RWPE2 (cell line): ENCODE results near the gene ZNF428.
A peak's percentile ranks its signal among the peaks of the same experiment; 100 is the strongest.

Experiments used
- ATAC-seq: fragments of 200-7000 bp; cut with Tn5 transposase; 3 replicates; pipeline ENCODE4 v1.9.1; 2021; ENCODE audit warnings: low read depth
- DNase-seq: peaks from one replicate; pipeline ENCODE4 v3.0.0-alpha.2; 2020; ENCODE audit warnings: low spot score
- H3K27ac ChIP-seq: fragments of 450-650 bp; 2 replicates; pipeline ENCODE4 v1.5.1; 2017; ENCODE audit warnings: mild to moderate bottlenecking; ENCODE audit not compliant: poor library complexity, severe bottlenecking
- H3K27me3 ChIP-seq: fragments of 250-450 bp; sonication (Bioruptor Pico); 2 replicates; pipeline ENCODE4 v1.5.1; 2021; ENCODE audit warnings: mild to moderate bottlenecking, moderate library complexity; ENCODE audit not compliant: insufficient read depth, poor library complexity, severe bottlenecking
- H3K36me3 ChIP-seq: fragments of 250-450 bp; sonication (Bioruptor Pico); 2 replicates; pipeline ENCODE4 v1.5.1; 2020; ENCODE audit warnings: low read depth, mild to moderate bottlenecking, moderate library complexity
- H3K4me1 ChIP-seq: fragments of 250-450 bp; sonication (Bioruptor Pico); 2 replicates; pipeline ENCODE4 v1.5.1; 2021; ENCODE audit warnings: mild to moderate bottlenecking, moderate library complexity; ENCODE audit not compliant: insufficient read depth, poor library complexity, severe bottlenecking
- H3K4me3 ChIP-seq: fragments of 250-450 bp; sonication (Bioruptor Pico); 2 replicates; pipeline ENCODE4 v1.5.1; 2021; ENCODE audit warnings: mild to moderate bottlenecking, moderate library complexity; ENCODE audit not compliant: severe bottlenecking
- H3K9me3 ChIP-seq: fragments of 250-450 bp; sonication (Bioruptor Pico); 2 replicates; pipeline ENCODE4 v1.5.1; 2021; ENCODE audit warnings: mild to moderate bottlenecking, moderate library complexity; ENCODE audit not compliant: severe bottlenecking
- CTCF ChIP-seq: fragments of 450-650 bp; IDR thresholded peaks from one replicate; pipeline ENCODE4 v1.5.1; 2017; ENCODE audit warnings: mild to moderate bottlenecking, moderate library complexity; ENCODE audit not compliant: poor library complexity, severe bottlenecking

Gene ZNF428

GRCh38 chr19:43619262-43620060, at the start of gene ZNF428:
TSS of gene ZNF428 (minus strand) at chr19:43619629. CDS start at chr19:43614304, 5,325 bp downstream.
- no peaks in the 10 kb centered on the region for H3K4me1 ChIP-seq
- no peaks in the 10 kb centered on the region for H3K27me3 ChIP-seq
- H3K4me3 ChIP-seq: peak within 1 kb of the TSS; percentile 55
- H3K36me3 ChIP-seq: no peaks in the 10 kb centered on the region
- peak; percentile 91 for ATAC-seq
- no peak for TF ChIP-seq CTCF
- no peaks in the 10 kb centered on the region for H3K9me3 ChIP-seq
- peak; percentile 79 for DNase-seq
- peak within 1 kb of the TSS; percentile 58 for H3K27ac ChIP-seq

- Histone ChIP-seq H3K4me1 (no peaks in the 10 kb centered on the region), H3K36me3 (peaks cover 38% of the 10 kb centered on the region), H3K27ac (peak overlapping the region; percentile 76), H3K9me3 (no peaks in the 10 kb centered on the region), H3K27me3 (no peaks in the 10 kb centered on the region), H3K4me3 (peak overlapping the region; percentile 43)
- ATAC-seq (peak; percentile 93), DNase-seq (peak; percentile 97)
- TF ChIP-seq CTCF: no peak
Measured at GRCh38 chr19:43668406-43669109, 49.1 kb upstream of the ZNF428 start.

- DNase-seq: no peak
- H3K9me3 ChIP-seq: no peaks in the 10 kb centered on the region
- peaks cover 43% of the 10 kb centered on the region for H3K36me3 ChIP-seq
- no peak for TF ChIP-seq CTCF
- H3K4me3 ChIP-seq: peak overlapping the region; percentile 39
- no peaks in the 10 kb centered on the region for H3K4me1 ChIP-seq
- no peaks in the 10 kb centered on the region for H3K27me3 ChIP-seq
- ATAC-seq: no peak
- peak overlapping the region; percentile 24 for H3K27ac ChIP-seq
Measured at GRCh38 chr19:43667876-43668405, 48.5 kb upstream of the ZNF428 start.

- Histone ChIP-seq H3K9me3 (no peaks in the 10 kb centered on the region), H3K4me1 (no peaks in the 10 kb centered on the region), H3K4me3 (peak overlapping the region; percentile 39), H3K27me3 (no peaks in the 10 kb centered on the region), H3K27ac (peak overlapping the region; percentile 24), H3K36me3 (peaks cover 49% of the 10 kb centered on the region)
- ATAC-seq (no peak), DNase-seq (no peak)
- no peak for TF ChIP-seq CTCF
Measured at GRCh38 chr19:43667126-43667875, 47.9 kb upstream of the ZNF428 start.
